Esophagus muscularis mucosa (tissue), 3 donors: ENCODE results near the gene VWC2.

Experiments used
- POLR2A ChIP-seq: fragments of 450-650 bp; IDR thresholded peaks from one replicate; pipeline ENCODE4 v1.6.1; 2017; ENCODE audit warnings: antibody characterized with exemption, moderate library complexity, mild to moderate bottlenecking, low read depth
- POLR2AphosphoS5 ChIP-seq, 2 donors: sonication (generic); formaldehyde crosslinking; IDR thresholded peaks; one replicate each; pipeline ENCODE4 v1.6.1; 2017; ENCODE audit warnings: antibody characterized with exemption in 2 of 2
- TF ChIP-seq, protein P1 (sequence below), 3 experiments: fragments of 200-600 bp in 2 of 3; fragments of 450-650 bp in 1 of 3; sonication (generic) in 2 of 3; IDR thresholded peaks; one replicate each; pipeline ENCODE4 v1.5.1; 2017 to 2019; ENCODE audit warnings: antibody characterized with exemption in 3 of 3, mild to moderate bottlenecking in 2 of 3, moderate library complexity in 1 of 3

DNA sequence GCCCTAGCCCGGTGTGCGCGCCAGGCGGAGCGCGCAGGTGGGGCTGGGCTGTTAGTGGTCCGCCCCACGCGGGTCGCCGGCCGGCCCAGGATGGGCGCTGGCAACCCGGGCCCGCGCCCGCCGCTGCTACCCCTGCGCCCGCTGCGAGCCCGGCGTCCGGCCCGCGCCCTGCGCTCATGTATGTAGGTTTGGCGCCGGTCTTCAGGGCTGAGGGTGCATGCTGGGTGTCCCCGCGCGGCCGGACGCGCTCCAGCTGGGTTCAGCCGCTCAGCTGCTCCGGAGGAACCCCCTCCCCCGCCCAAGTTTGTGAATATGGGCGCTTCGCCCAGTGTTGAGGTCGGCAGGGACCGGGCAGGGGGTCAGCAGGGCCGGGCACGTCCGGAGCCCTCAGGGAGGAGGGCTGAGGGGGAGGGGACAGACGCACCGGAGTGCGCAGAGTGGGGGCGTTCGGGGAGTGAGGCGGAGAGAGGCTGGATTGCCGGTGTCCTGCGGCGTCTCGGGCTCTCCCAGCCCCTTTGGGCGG, 559 bp downstream of the VWC2 start:
- TF ChIP-seq, protein P1, sequence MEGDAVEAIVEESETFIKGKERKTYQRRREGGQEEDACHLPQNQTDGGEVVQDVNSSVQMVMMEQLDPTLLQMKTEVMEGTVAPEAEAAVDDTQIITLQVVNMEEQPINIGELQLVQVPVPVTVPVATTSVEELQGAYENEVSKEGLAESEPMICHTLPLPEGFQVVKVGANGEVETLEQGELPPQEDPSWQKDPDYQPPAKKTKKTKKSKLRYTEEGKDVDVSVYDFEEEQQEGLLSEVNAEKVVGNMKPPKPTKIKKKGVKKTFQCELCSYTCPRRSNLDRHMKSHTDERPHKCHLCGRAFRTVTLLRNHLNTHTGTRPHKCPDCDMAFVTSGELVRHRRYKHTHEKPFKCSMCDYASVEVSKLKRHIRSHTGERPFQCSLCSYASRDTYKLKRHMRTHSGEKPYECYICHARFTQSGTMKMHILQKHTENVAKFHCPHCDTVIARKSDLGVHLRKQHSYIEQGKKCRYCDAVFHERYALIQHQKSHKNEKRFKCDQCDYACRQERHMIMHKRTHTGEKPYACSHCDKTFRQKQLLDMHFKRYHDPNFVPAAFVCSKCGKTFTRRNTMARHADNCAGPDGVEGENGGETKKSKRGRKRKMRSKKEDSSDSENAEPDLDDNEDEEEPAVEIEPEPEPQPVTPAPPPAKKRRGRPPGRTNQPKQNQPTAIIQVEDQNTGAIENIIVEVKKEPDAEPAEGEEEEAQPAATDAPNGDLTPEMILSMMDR (IDR thresholded peaks at IDR 0.05) = no peak
- TF ChIP-seq POLR2A (no peak), POLR2AphosphoS5 (IDR thresholded peaks at IDR 0.05) (no peak)
